SKM-1 (cell line): ENCODE measurements around the gene HECTD3.
"Not testable (repeated sequence)": the region's sequence is repeated elsewhere in the genome, so short reads cannot be mapped to it uniquely, and the experiment has no call there.

Source experiments
- DNase-seq: peaks from one replicate; lab custom pipeline; 2025; ENCODE audit not compliant: unreplicated experiment; lab: John Stamatoyannopoulos, UW

The HECTD3 gene

DNA sequence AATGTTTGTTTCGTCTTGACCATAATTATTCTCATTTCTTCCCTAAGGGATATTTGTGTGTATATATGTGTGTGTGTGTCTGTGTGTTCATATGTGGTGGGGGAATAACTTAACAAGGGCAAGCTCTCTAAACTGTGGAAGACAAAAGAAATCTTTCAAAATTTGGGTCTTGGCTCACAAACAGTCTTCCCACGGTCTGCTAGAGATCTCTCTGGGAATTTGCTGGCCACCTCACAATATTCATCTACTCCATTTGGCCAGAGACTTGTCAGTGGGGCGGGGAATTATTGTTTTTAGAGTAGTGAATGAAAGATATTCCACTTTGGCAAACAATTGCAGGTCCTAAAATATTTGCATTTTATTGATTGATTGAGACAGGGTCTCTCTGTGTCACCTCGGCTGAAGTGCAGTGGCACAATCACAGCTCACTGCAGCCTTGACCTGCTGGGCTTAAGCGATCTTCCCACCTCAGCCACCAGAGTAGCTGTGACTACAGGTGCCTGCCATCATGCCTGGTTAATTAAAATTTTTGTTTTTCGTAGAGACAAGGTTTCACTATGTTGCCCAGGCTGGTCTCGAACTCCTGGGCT, 16.7 kb downstream of the HECTD3 start:
- no peak for DNase-seq

DNA sequence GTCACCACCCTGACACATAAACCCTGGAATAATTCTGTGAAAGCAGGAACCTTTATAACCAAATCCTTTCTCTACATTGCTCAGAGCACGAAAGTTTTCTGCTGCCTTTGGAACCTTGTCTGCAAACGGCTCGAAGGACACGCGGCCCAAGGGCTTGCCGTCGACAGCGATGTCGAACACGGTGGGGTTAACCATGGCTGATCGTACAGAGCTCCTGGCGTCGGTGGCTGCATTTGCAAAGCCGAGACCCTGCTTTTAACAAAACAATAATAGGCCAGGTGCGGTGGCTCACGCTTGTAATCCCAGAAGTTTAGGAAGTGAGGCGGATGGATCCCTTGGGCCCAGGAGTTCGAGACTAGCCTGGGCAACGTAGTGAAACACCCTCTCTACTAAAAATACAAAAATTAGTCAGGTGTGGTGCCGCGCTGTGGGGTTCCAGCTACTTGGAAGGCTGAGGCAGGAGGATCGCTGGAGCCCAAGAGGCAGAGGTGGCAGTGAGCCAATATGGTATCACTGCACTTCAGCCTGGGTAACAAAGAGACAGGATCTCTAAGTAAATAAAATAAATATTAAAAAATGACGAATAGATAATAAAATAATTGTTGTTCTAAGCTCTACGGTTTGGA, 22.5 kb downstream of the HECTD3 start:
- DNase-seq: no peak

DNA sequence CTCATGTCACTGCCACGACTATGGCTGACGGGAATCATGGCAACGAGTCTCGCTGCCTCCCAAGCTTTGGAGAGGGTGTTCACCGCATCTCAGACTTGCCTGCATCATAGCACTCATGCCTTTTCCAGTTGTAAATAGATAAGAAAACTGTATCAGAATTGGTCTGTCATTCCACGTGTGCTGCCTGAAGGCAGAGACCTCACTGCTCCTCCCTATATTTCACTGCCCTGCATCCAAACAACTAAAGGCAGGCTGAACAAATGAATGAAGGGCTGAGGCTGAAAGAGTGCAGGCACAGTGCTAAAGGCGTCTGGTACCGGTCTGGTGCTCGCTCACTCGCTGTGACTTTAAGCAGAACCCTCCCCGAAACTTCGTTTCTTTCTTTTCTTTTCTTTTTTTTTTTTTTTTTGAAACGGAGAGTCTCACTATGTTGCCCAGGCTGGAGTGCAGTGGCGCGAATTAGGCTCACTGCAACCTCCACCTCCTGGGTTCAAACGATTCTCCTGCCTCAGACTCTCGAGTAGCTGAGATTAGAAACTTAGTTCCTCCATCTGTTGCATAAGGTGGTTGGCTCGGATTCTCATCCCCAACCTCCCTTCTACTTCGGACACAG, 25.3 kb downstream of the HECTD3 start:
- DNase-seq: peak; percentile 49

DNA sequence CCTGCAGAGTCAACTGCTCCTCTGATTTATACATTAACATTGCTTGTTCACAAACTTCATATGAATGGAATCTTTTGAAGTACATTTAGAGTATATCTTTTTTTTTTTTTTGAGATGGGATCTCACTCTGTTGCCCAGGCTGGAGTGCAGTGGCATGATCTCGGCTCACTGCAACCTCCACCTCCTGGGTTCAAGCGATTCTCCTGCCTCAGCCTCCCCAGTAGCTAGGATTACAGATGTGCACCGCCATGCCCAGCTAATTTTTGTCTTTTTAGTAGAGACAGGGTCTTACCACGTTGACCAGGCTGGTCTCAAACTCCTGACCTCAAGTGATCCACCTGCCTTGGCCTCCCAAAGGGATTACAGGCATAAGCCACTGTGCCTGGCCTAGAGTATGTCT, 33.8 kb downstream of the HECTD3 start:
- DNase-seq: not testable (repeated sequence)

DNA sequence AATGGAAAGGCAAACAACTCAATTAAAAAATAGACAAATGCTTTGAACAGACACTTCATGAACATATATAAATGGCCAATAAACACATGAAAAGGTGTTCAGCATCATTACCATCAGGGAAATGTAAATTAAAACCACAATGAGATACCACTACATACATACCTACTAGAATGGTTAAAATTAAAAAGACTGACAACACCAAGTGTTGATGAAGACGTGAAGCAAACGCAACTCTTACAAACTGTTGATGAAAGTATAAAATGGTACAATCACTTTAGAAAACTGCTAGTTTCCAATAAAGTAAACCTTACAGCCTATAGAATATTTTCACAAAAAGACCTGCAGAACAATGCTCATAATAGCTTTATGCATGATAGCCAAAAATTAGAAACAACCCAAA, 34.9 kb downstream of the HECTD3 start:
- no peak for DNase-seq

DNA sequence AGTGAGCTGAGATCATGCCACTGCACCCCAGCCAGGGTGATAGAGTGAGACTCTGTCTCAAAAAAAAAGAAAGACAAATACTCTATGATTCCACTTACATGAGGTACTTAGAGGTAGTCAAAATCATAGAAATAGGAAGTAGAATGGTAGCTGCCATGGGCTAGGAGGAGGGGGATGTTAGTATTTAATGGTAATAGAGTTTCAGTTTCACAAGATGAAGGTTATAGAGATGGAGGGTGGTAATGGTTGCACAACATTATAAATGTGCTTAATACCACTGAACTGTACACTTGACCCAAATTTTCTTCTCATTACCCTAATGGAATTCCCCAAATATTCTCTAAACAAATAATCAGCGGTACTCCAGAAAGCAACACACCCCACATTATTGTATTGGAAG, 37.5 kb downstream of the HECTD3 start:
- no peak for DNase-seq

DNA sequence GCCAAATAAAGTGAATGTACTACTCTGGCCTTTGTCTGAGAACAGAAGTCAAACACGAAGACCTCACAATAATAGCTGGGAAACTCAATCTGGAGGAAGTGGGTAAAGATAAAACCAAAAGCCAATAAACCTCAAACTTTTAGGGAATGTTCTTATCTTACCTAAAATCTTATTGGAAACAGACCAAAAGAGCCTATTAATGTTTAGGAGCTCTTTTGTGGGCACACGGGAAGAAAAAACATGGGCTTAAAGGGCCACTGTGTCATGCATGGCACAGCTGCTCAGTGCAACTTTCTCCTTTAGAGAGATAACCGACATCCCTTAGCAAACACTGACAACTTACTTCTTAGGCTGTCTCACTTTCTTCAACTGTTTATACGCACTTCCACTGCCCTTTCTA, 40.8 kb downstream of the HECTD3 start:
- DNase-seq: no peak

DNA sequence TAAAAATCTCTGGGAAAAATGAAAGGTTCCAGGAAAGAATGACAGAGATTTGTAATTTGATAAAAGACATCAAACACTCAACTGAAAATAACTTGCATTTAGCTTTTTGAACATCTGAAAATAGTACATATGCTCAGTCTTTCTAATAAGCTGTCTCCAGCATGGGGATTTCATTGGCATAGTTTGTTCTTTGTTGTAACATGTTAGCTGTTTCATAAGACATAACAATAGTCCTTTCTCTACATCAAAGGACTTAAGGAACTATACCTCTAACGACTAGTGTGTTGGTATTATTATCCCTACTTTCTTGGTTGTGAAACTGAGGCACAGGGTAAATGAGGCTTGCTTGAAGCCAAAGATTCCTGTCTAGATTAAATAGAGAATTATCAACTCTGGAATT, 46.7 kb downstream of the HECTD3 start:
- DNase-seq: no peak

DNA sequence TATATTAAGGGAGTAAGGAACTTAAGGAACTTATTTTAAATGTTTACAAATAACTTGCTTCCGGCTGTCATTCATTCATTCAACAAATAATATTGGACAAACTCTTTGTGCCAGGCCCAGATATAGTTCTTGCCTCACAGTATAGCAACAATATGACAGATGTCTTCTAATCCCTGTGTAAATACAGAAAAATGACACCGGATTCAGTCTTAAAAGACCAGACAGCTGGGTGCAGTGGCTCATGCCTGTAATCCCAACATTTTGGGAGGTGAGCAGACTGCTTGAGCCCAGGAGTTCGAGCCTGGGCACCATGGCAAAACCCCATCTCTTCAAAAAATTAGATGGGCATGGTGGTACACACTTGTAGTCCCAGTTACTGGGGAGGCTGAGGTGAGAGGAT, 48.4 kb downstream of the HECTD3 start:
- DNase-seq: no peak

DNA sequence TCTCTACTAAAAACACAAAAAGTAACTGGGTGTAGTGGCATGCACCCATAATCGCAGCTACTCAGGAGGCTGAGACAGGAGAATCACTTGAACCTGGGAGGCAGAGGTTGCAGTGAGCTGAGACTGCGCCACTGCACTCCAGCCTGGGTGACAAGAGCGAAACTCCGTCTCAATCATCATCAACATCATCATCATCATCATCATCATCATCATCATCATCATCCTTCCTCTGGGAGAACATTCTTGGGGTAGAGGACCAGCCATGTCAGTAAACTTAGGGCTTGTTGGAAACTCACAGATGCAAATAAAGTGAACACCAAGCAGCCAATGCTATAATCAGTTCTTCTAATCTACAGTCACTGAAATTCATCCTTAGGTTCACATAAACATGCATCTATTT, 49.1 kb downstream of the HECTD3 start:
- not testable (repeated sequence) for DNase-seq

DNA sequence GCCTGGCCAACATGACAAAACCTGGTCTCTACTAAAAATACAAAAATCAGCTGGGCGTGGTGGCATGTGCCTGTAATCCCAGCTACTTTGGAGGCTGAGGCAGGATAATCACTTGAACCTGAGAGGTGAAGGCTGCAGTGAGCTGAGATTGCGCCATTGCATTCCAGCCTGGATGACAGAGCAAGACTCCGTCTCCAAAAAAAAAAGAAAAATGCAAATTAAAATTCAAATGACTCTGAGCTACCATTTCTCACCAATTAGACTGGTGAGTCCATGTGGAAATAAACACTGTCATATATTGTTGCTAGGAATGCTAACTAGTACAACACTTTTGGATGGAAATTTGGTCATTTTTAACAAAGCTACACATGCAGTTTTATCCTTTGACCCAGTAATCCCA, 53.6 kb downstream of the HECTD3 start:
- DNase-seq: not testable (repeated sequence)

DNA sequence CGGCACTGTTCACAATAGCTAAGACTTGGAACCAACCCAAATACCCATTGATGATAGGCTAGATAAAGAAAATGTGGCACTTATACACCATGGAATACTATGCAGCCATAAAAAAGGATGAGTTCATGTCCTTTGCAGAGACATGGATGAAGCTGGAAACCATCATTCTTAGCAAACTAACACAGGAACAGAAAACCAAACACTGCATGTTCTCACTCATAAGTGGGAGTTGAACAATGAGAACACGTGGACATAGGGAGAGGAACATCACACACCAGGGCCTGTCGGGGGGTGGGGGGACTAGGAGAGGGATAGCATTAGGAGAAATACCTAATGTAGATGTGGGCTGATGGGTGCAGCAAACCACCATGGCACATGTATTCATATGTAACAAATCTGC, 55.0 kb downstream of the HECTD3 start:
- DNase-seq: not testable (repeated sequence)
